Measurements from ENCODE around the gene LYRM9.
"Not testable (repeated sequence)": the region's sequence is repeated elsewhere in the genome, so short reads cannot be mapped to it uniquely, and the experiment has no call there.

The LYRM9 gene

GRCh38 chr17:27837769-27838168, 55.4 kb downstream of the LYRM9 start:
- ATAC-seq, result not testable (repeated sequence)

GRCh38 chr17:27836651-27837050, 56.5 kb downstream of the LYRM9 start:
- no peak for ATAC-seq

GRCh38 chr17:27834571-27834970, 58.6 kb downstream of the LYRM9 start:
- no peak for ATAC-seq

GRCh38 chr17:27832831-27833230, 60.3 kb downstream of the LYRM9 start:
- no peak for ATAC-seq

- ATAC-seq, result peak; percentile 25 to 45
Measured at GRCh38 chr17:27829888-27830287, 63.3 kb downstream of the LYRM9 start.

DNA sequence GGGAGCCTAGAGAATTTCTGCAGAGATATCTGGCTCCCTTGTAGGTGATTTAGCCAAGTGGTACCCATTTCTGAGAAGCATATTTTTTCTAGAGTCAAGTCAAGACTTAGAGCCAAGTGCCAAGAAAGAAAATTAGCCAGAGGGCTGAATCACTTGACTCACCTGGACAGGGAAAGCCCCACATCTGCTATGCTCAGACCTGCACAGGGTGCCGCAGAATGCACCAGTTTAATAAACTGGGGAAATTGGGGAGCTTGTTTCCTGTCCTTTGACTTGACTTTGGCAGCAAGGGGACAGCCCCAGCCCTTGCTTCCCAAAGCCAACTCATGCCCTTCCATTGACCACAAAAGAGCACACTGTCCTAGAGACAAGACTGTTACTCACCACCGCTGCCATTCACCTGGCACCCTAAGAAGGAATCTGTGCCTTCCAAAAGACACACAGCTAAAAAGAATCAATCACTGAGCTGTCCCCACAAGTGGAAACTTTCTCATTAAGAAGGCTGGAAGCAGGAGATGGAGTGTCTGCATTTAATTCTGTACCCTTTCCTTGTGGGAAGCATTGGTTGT, 63.9 kb downstream of the LYRM9 start:
- peak; percentile 53 to 66 for ATAC-seq

Data from activated CD4-positive, CD25-positive, alpha-beta regulatory T cell treated with anti-CD3 and anti-CD28 coated beads, Interleukin-2, amount 50 U/mL, for 24 hours (primary cell).